Spleen (tissue), 7 donors: Measurements from ENCODE around the gene PARD6G.

Experiments
- POLR2AphosphoS5 ChIP-seq, 3 donors: sonication (generic); formaldehyde crosslinking; IDR thresholded peaks; one replicate each; pipeline ENCODE4 v1.5.1; 2017; ENCODE audit warnings: antibody characterized with exemption in 3 of 3
- TF ChIP-seq, protein P1 (sequence below), 11 experiments: fragments of 200-600 bp in 7 of 11; fragments of 450-650 bp in 4 of 11; sonication (generic) in 4 of 11; IDR thresholded peaks in 8 of 11; conservative IDR thresholded peaks in 3 of 11; 1 replicate in 7 of 11; 2 replicates in 4 of 11; pipeline versions ENCODE4 v1.4.0 to v1.8.0; 2016 to 2021; ENCODE audit warnings: antibody characterized with exemption in 11 of 11, inconsistent platforms in 4 of 11, mild to moderate bottlenecking in 1 of 11
- donor health status: DM: no; HTN: no; CAD: no; lungs with moderate emphysema.
- donor health status: DM: no; HTN: no; CAD: no.
- donor health status: DM: no; HTN: no; CAD: no.

DNA sequence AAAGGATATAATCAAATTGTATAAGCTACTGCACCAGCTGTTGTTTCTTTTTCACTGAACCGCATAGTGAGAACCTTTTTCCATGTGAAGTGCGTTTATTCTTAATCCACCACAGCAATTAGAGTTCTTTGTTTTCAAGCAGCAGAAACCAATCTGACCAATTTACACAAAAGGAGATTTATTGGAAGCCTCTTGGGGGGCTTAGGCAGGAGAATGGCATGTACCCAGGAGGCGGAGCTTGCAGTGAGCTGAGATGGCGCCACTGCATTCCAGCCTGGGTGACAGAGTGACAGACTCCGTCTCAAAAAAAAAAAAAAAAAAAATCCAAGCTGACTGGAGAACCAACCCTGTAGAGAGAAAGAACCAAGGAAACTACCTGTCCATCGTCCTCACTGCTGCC, 128.2 kb downstream of the PARD6G start:
- TF ChIP-seq, protein P1, sequence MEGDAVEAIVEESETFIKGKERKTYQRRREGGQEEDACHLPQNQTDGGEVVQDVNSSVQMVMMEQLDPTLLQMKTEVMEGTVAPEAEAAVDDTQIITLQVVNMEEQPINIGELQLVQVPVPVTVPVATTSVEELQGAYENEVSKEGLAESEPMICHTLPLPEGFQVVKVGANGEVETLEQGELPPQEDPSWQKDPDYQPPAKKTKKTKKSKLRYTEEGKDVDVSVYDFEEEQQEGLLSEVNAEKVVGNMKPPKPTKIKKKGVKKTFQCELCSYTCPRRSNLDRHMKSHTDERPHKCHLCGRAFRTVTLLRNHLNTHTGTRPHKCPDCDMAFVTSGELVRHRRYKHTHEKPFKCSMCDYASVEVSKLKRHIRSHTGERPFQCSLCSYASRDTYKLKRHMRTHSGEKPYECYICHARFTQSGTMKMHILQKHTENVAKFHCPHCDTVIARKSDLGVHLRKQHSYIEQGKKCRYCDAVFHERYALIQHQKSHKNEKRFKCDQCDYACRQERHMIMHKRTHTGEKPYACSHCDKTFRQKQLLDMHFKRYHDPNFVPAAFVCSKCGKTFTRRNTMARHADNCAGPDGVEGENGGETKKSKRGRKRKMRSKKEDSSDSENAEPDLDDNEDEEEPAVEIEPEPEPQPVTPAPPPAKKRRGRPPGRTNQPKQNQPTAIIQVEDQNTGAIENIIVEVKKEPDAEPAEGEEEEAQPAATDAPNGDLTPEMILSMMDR (IDR thresholded peaks at IDR 0.05 in 8 of 11, conservative IDR thresholded peaks at IDR 0.05 in 3 of 11), result no peak
- no peak for TF ChIP-seq POLR2AphosphoS5 (IDR thresholded peaks at IDR 0.05)
